ENCODE data around the gene SRSF1. TPM values are rescaled to one million over a fixed set of nuclear protein-coding genes. Genes with fewer than 3 reads are reported as not detected.
A peak's percentile ranks its signal among the peaks of the same experiment; 100 is the strongest.
"Not testable (repeated sequence)": the region's sequence is repeated elsewhere in the genome, so short reads cannot be mapped to it uniquely, and the experiment has no call there.

The SRSF1 gene
- total and polyA plus RNA-seq, 11 donors, result 48.2 to 129 (median 99.7) TPM

DNA sequence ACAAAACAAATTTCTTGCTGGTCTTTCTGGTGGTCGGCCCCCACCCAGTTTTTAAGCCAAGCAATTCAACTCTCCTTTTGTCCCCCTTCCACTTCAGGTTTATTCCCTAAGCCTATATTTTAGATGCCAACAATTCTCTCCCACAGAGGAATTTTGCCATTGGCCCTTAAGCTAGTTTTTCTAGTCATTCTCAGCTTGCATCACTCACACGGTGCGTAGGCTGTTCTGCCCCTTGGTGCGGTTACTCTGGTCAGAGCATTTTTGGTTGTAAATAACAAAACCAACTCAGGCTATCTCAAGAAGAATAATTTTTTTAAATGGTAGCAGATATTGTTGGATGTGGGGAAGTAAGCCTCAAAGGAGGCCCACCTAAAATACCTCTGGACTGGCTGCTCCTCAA, 42.5 kb upstream of the SRSF1 start:
- peaks cover 0 to 3% (median 0%) of the 10 kb centered on the region in 9 donors for H3K27me3 ChIP-seq
- H3K27ac ChIP-seq, result no peak overlapping the region
- no peak overlapping the region for H3K4me3 ChIP-seq
- TF ChIP-seq POLR2A (IDR thresholded peaks at IDR 0.05) (no peak), CTCF (IDR thresholded peaks at IDR 0.05) (no peak)
- WGBS, 4 donors, result 89 to 94% (median 91%) methylated on average over 4 of the region's 4 CpGs
- ATAC-seq (no peak), DNase-seq (no peak)
- H3K4me1 ChIP-seq, result peaks cover 0 to 6% (median 1%) of the 10 kb centered on the region in 12 donors
- H3K36me3 ChIP-seq, result no peaks in the 10 kb centered on the region
- no peaks in the 10 kb centered on the region for H3K9me3 ChIP-seq
- intact Hi-C loops (cut with DNase I), result no loop called here

- 66 to 74% (median 67%) methylated on average over 4 of the region's 4 CpGs for WGBS, 4 donors
- intact Hi-C loops (cut with DNase I), result no loop called here
- Histone ChIP-seq H3K36me3 (no peaks in the 10 kb centered on the region), H3K4me1 (peaks cover 0 to 6% (median 1%) of the 10 kb centered on the region in 12 donors), H3K4me3 (no peak overlapping the region), H3K27me3 (peaks cover 0 to 7% (median 0%) of the 10 kb centered on the region in 9 donors), H3K9me3 (no peaks in the 10 kb centered on the region), H3K27ac (peak overlapping the region in 1 of 12 donors; percentile 63)
- TF ChIP-seq CTCF (IDR thresholded peaks at IDR 0.05) (no peak), POLR2A (IDR thresholded peaks at IDR 0.05) (no peak)
- no peak for ATAC-seq
- no peak for DNase-seq
Observed at GRCh38 chr17:58047376-58048150, 40.5 kb upstream of the SRSF1 start.

DNA sequence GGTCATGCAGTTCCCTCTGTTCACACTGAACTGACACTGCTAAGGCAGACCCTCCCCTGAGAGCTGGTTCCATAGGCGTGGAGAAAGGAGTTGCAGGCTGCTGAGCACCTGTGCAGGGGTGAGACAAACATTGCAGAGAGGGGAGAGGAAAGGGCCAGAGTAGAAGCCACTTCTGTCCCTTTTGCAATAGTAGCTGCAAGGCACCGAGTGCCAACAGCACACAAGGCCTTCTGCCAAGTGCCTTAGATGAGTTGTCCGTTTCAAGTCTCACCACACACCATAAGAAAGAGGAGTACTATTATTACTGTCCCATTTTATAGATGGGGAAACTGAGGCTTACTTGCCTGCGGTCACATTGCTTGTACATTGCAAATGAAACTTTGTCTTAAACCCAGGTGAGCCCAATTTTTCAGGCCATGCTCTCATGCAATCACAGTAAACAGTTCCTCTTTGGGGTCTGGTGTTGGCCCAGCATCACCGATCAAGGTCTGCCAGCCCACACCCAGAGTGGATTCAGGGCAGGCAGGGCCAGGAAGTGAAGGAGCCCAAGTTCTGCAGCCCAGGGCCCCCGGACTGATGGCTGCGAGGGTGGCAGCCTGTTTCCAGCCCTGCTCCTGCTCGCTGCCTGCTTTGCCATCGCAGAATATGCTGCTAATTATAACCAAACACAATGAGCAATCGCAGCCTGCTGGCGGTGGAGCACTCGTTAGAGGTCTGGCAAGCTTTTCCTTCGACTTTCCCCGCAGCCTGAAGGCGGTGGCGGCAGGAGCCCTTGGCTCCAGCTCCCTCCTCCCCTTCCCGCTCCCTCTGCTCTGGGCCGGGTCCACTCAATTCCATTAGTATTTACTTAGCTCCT, 39.4 kb upstream of the SRSF1 start:
- ATAC-seq (peak; percentile 55 to 91 (median 82)), DNase-seq (peak in 3 of 5 donors; percentile 42 to 51 (median 49))
- H3K4me1 ChIP-seq, result peaks cover 0 to 6% (median 1%) of the 10 kb centered on the region in 12 donors
- peak overlapping the region in 7 of 12 donors; percentile 23 to 63 (median 40) for H3K27ac ChIP-seq
- whole genome bisulfite sequencing, 4 donors, result 34 to 43% (median 37%) methylated on average over 14 to 18 of the region's 18 CpGs
- H3K4me3 ChIP-seq, result no peak overlapping the region
- no peaks in the 10 kb centered on the region for H3K9me3 ChIP-seq
- no peak for TF ChIP-seq POLR2A (IDR thresholded peaks at IDR 0.05)
- no peak for TF ChIP-seq CTCF (IDR thresholded peaks at IDR 0.05)
- peaks cover 0 to 11% (median 0%) of the 10 kb centered on the region in 9 donors for H3K27me3 ChIP-seq
- H3K36me3 ChIP-seq, result no peaks in the 10 kb centered on the region
- intact Hi-C loops (cut with DNase I), result no loop called here

DNA sequence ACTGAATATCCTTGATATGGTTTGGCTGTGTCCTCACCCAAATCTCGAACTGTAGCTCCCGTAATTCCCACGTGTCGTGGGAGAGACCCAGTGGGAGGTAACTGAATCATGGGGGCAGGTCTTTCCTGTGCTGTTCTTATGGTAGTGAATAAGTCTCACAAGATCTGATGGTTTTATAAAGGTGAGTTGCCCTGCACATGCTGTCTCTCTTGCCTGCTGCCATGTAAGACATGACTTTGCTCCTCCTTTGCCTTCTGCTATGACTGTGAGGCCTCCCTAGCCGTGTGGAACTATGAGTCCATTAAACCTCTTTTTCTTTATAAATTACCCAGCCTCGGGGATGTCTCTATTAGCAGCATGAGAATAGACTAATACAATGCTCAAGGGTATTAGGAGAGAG, 37.2 kb upstream of the SRSF1 start:
- H3K4me3 ChIP-seq; H3K9me3 ChIP-seq; H3K27ac ChIP-seq; DNase-seq; H3K4me1 ChIP-seq; intact Hi-C loops (cut with DNase I); H3K36me3 ChIP-seq; ATAC-seq: not testable (repeated sequence)
- WGBS, 4 donors, result 82 to 88% (median 87%) methylated on average over 6 of the region's 6 CpGs
- H3K27me3 ChIP-seq, result peaks cover 0 to 11% (median 0%) of the 10 kb centered on the region in 9 donors
